Measurements from ENCODE around the gene MYL6. TPM values are rescaled to one million over a fixed set of nuclear protein-coding genes. Genes with fewer than 3 reads are reported as not detected.
A peak's percentile ranks its signal among the peaks of the same experiment; 100 is the strongest.

Gene MYL6
- total RNA-seq, 1 donor from 2014 or later = 786 TPM

GRCh38 chr12:56137853-56138571 lies 20.1 kb upstream of the MYL6 start:
- intact Hi-C loops (cut with micrococcal nuclease) = no loop called here
- DNase-seq (ENCODE audit: low spot score) = no peak
- Mint-ChIP-seq H3K4me1 (ENCODE audit: low read depth) (peaks cover 42% of the 10 kb centered on the region), H3K27me3 (ENCODE audit: insufficient read depth) (no peaks in the 10 kb centered on the region), H3K9me3 (no peaks in the 10 kb centered on the region), H3K36me3 (ENCODE audit: low read depth) (peaks cover 73% of the 10 kb centered on the region), H3K27ac (peak overlapping the region; percentile 16), H3K4me3 (no peak overlapping the region)

- intact Hi-C loops (cut with micrococcal nuclease) = no loop called here
- no peak for DNase-seq (ENCODE audit: low spot score)
- Mint-ChIP-seq H3K4me1 (ENCODE audit: low read depth) (peaks cover 34% of the 10 kb centered on the region), H3K4me3 (no peak overlapping the region), H3K27ac (peak overlapping the region; percentile 5), H3K27me3 (ENCODE audit: insufficient read depth) (no peaks in the 10 kb centered on the region), H3K9me3 (no peaks in the 10 kb centered on the region), H3K36me3 (ENCODE audit: low read depth) (peaks cover 70% of the 10 kb centered on the region)
These were observed 16.0 kb upstream of the MYL6 start for GRCh38 chr12:56141946-56142784.

DNA sequence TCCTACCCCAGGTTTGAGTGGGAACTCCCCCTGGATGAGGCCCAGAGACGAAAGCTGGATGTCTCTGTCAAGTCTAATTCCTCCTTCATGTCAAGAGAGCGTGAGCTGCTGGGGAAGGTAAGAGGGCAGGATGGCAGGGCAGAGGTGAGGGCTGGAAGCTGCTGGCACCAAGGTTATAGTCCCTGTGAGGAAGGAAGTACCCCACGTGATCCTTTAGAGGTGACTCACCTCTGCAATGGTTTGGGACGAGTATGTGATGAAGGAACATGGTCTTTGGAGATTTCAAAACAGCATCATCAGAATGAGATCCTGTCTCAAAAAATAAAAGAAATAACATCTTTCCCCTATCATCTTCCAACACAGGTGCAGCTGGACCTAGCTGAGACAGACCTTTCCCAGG lies 14.9 kb upstream of the MYL6 start:
- Mint-ChIP-seq H3K36me3 (ENCODE audit: low read depth) (peaks cover 61% of the 10 kb centered on the region), H3K4me3 (no peak overlapping the region), H3K27ac (peak overlapping the region; percentile 70), H3K9me3 (no peaks in the 10 kb centered on the region), H3K27me3 (ENCODE audit: insufficient read depth) (no peaks in the 10 kb centered on the region), H3K4me1 (ENCODE audit: low read depth) (peaks cover 25% of the 10 kb centered on the region)
- intact Hi-C loops (cut with micrococcal nuclease) = no loop called here
- no peak for DNase-seq (ENCODE audit: low spot score)

- intact Hi-C loops (cut with micrococcal nuclease) = no loop called here
- H3K4me3 Mint-ChIP-seq = no peak overlapping the region
- peaks cover 54% of the 10 kb centered on the region for H3K36me3 Mint-ChIP-seq (ENCODE audit: low read depth)
- H3K9me3 Mint-ChIP-seq = no peaks in the 10 kb centered on the region
- no peak for DNase-seq (ENCODE audit: low spot score)
- H3K27me3 Mint-ChIP-seq (ENCODE audit: insufficient read depth) = no peaks in the 10 kb centered on the region
- peaks cover 19% of the 10 kb centered on the region for H3K4me1 Mint-ChIP-seq (ENCODE audit: low read depth)
- H3K27ac Mint-ChIP-seq = peak overlapping the region; percentile 40
These were observed 14.3 kb upstream of the MYL6 start for GRCh38 chr12:56143870-56144269.

- intact Hi-C loops (cut with micrococcal nuclease) = no loop called here
- Mint-ChIP-seq H3K36me3 (ENCODE audit: low read depth) (peaks cover 47% of the 10 kb centered on the region), H3K4me3 (no peak overlapping the region), H3K4me1 (ENCODE audit: low read depth) (peaks cover 22% of the 10 kb centered on the region), H3K9me3 (no peaks in the 10 kb centered on the region), H3K27ac (no peak overlapping the region), H3K27me3 (ENCODE audit: insufficient read depth) (no peaks in the 10 kb centered on the region)
- DNase-seq (ENCODE audit: low spot score) = no peak
These were observed 12.9 kb upstream of the MYL6 start for GRCh38 chr12:56145217-56145616.

DNA sequence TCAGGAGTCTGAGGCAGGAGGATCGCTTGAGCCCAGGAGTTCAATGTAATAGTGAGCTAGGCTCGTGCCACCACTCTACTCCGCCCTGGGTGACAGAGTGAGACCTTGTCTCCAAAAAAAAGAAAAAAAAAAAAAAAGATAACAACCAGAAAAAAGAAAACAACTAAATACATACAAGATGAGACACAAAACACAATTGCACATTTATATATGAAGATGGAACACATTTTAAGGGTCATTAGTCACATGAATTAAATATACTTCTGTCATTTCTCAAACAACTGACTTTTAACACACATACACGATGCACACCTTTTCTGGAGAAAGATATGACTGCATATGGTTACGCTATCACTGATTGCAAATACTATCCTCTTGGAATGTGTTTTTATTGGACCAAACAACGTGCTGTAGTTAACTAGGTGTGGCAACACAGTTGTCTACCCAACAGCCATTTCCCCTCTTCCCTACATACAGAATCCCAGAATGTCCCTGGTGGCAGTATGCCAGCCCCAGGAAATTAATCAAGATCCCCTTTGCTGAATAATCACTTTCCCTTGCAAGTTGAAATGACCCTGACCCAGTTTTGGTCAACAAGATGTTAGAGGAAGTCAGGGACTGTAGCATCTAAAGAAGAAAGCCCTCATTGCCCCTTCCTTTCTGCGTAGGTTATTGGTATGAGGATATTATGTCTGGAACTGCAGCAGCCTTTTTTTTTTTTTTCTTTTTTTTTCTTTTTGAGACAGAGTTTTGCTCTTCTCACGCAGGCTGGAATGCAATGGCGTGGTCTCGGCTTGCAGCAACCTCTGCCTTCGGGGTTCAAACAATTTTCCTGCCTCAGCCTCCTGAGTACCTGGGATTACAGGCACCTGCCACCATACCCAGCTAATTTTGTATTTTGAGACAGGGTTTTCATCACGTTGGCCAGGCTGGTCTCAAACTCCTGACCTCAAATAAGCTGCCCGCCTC lies 11.4 kb upstream of the MYL6 start:
- H3K36me3 Mint-ChIP-seq (ENCODE audit: low read depth) = peaks cover 38% of the 10 kb centered on the region
- no peak overlapping the region for H3K4me3 Mint-ChIP-seq
- no peaks in the 10 kb centered on the region for H3K27me3 Mint-ChIP-seq (ENCODE audit: insufficient read depth)
- H3K27ac Mint-ChIP-seq = no peak overlapping the region
- intact Hi-C loops (cut with micrococcal nuclease) = no loop called here
- no peaks in the 10 kb centered on the region for H3K9me3 Mint-ChIP-seq
- DNase-seq (ENCODE audit: low spot score) = no peak
- H3K4me1 Mint-ChIP-seq (ENCODE audit: low read depth) = peaks cover 37% of the 10 kb centered on the region

DNA sequence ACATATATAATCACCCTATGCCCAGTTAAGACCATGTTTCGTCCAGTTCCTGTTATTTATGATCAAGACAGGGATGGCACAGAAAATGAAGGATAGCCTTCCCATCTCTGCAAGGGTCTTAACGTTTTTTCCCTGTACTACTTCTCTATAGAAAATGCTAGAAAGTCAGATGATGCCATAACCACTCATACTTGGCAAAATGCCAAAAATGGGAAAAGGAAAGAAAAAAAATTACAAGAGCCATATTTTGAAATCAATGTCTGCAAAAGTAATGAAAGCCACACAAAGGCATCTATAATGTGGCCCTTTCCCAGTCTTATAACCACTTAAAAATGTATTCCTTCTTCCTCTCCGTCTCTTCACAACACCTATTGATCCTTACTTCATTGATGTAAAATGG lies 7.6 kb upstream of the MYL6 start:
- intact Hi-C loops (cut with micrococcal nuclease) = loop anchor here (5.0 to 10.0 kb wide), 3 partner anchors 497 to 1397 kb away; partner anchors contain the start of genes ATP5F1B, DCTN2 and PTGES3
- H3K4me3 Mint-ChIP-seq = peak overlapping the region; percentile 88
- H3K27ac Mint-ChIP-seq = peak overlapping the region; percentile 74
- DNase-seq (ENCODE audit: low spot score) = no peak
- no peaks in the 10 kb centered on the region for H3K9me3 Mint-ChIP-seq
- H3K27me3 Mint-ChIP-seq (ENCODE audit: insufficient read depth) = no peaks in the 10 kb centered on the region
- H3K4me1 Mint-ChIP-seq (ENCODE audit: low read depth) = peaks cover 30% of the 10 kb centered on the region
- peaks cover 11% of the 10 kb centered on the region for H3K36me3 Mint-ChIP-seq (ENCODE audit: low read depth)

GRCh38 chr12:56151672-56152131 lies 6.5 kb upstream of the MYL6 start:
- Mint-ChIP-seq H3K4me3 (peak overlapping the region; percentile 88), H3K27me3 (ENCODE audit: insufficient read depth) (no peaks in the 10 kb centered on the region), H3K4me1 (ENCODE audit: low read depth) (peaks cover 33% of the 10 kb centered on the region), H3K36me3 (ENCODE audit: low read depth) (peaks cover 13% of the 10 kb centered on the region), H3K9me3 (no peaks in the 10 kb centered on the region), H3K27ac (peak overlapping the region; percentile 99)
- peak; percentile 60 for DNase-seq (ENCODE audit: low spot score)
- intact Hi-C loops (cut with micrococcal nuclease) = loop anchor here (1.0 to 10.0 kb wide), 12 partner anchors 9 to 1396 kb away; partner anchors contain the start of genes ATP5F1B, DCTN2, ESYT1 and PA2G4

DNA sequence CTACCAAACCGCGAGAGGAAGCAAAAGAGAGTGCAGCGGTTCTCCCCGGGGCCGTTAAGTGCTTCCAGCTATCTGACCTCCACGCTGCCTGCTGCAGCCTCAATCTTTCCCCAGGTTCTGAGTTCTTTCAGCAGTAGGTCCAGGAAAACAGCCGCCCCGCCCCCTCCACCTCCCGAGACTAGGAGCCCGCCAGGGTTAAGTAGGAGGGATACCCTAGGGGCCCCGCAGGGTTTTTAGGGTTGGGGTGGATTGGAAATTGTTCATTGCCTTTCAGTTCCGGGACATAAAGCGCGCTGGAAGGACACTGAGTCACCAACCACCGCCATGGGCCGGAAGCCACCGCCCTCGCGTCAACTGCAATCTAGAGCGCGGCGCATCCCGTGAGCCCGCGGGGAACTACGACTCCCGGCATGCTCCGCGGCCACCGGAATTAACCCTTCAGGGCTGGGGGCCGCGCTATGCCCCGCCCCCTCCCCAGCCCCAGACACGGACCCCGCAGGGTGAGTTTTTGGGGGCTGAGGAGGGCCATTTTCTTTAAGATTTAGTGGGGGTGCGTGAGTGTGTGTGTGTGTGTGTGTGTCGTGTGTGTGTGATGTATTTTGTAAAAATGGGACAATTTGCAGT lies 5.9 kb upstream of the MYL6 start, which contains the start of gene MYL6B:
Gene MYL6B (plus strand): TSS at position 456 of the 624 bp plus-strand sequence. CDS start 1,332 bp downstream, outside the sequence.
- no peaks in the 10 kb centered on the region for H3K9me3 Mint-ChIP-seq

GRCh38 chr12:56152756-56153677 lies 5.1 kb upstream of the MYL6 start:
- DNase-seq (ENCODE audit: low spot score) = no peak
- peaks cover 16% of the 10 kb centered on the region for H3K36me3 Mint-ChIP-seq (ENCODE audit: low read depth)
- H3K4me3 Mint-ChIP-seq = peak overlapping the region; percentile 88
- H3K9me3 Mint-ChIP-seq = no peaks in the 10 kb centered on the region
- intact Hi-C loops (cut with micrococcal nuclease) = loop anchor here (1.0 to 10.0 kb wide), 12 partner anchors 7 to 1394 kb away; partner anchors contain the start of genes ATP5F1B, DCTN2, ESYT1 and PA2G4
- peak overlapping the region; percentile 99 for H3K27ac Mint-ChIP-seq
- H3K4me1 Mint-ChIP-seq (ENCODE audit: low read depth) = peaks cover 42% of the 10 kb centered on the region
- no peaks in the 10 kb centered on the region for H3K27me3 Mint-ChIP-seq (ENCODE audit: insufficient read depth)

More for the DNA sequence above, 5.9 kb upstream of the MYL6 start, which contains the start of gene MYL6B:
- H3K27ac Mint-ChIP-seq = peak within 1 kb of the TSS; percentile 99
- no peaks in the 10 kb centered on the region for H3K27me3 Mint-ChIP-seq (ENCODE audit: insufficient read depth)
- peak within 1 kb of the TSS; percentile 88 for H3K4me3 Mint-ChIP-seq
- intact Hi-C loops (cut with micrococcal nuclease) = loop anchor here (1.0 to 10.0 kb wide), 12 partner anchors 8 to 1395 kb away; partner anchors contain the start of genes ATP5F1B, DCTN2, ESYT1 and PA2G4
- peak; percentile 92 for DNase-seq (ENCODE audit: low spot score)
- H3K36me3 Mint-ChIP-seq (ENCODE audit: low read depth) = peaks cover 14% of the 10 kb centered on the region
- peaks cover 36% of the 10 kb centered on the region for H3K4me1 Mint-ChIP-seq (ENCODE audit: low read depth)

DNA sequence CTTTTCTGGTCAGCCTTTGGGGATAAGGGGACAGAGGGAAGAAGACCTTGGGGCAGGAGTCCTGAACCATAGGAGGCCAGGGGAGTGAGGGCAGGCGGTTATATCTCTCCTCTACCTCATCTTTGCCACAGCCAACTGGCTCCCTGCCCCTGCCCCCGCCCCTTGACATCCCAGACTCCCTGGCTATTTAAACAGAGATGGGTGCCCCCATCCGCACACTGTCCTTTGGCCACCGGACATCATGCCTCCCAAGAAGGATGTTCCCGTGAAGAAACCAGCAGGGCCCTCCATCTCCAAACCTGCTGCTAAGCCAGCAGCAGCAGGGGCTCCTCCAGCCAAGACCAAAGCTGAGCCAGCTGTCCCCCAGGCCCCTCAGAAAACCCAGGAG lies 4.5 kb upstream of the MYL6 start:
- no peaks in the 10 kb centered on the region for H3K27me3 Mint-ChIP-seq (ENCODE audit: insufficient read depth)
- peaks cover 19% of the 10 kb centered on the region for H3K36me3 Mint-ChIP-seq (ENCODE audit: low read depth)
- no peak for DNase-seq (ENCODE audit: low spot score)
- intact Hi-C loops (cut with micrococcal nuclease) = loop anchor here (2.0 to 10.0 kb wide), 5 partner anchors 107 to 1394 kb away; partner anchors contain the start of genes ATP5F1B, DCTN2 and PTGES3
- no peaks in the 10 kb centered on the region for H3K9me3 Mint-ChIP-seq
- H3K4me1 Mint-ChIP-seq (ENCODE audit: low read depth) = peaks cover 42% of the 10 kb centered on the region
- H3K27ac Mint-ChIP-seq = peak overlapping the region; percentile 99
- H3K4me3 Mint-ChIP-seq = peak overlapping the region; percentile 88

All from activated T-helper 1 cell treated with anti-CD3 and anti-CD28 coated beads, Interleukin-12 subunit alpha, Interleukin-12 subunit beta, Interleukin-2, Interleukin-4 antibody, amounts not matched to agents 30 ng/mL and 10 ng/mL and 1 ng/mL, durations not matched to agents 14 hours and 24 hours and 36 hours (primary cell).